Right atrium auricular region (tissue), 2 donors: ENCODE results near the gene KLF2. TPM values are rescaled to one million over a fixed set of nuclear protein-coding genes. Genes with fewer than 3 reads are reported as not detected.

Source experiments
- DNase-seq: peaks from one replicate; pipeline ENCODE4 v3.0.0-alpha.2; 2019; ENCODE audit warnings: low spot score
- H3K27ac ChIP-seq, 2 donors: fragments of 200-600 bp; sonication (generic); 1 replicate in 1 of 2; 2 replicates in 1 of 2; pipeline ENCODE4 v1.5.1; 2016 to 2019
- H3K27me3 ChIP-seq, 2 donors: fragments of 200-600 bp; sonication (generic); one replicate each; pipeline versions ENCODE4 v1.5.1 to v1.6.0; 2017 to 2019
- H3K36me3 ChIP-seq: fragments of 200-600 bp; sonication (generic); one replicate; pipeline ENCODE4 v1.5.1; 2016
- H3K4me1 ChIP-seq, 2 donors: fragments of 200-600 bp; sonication (generic); one replicate each; pipeline versions ENCODE4 v1.5.1 to v1.6.0; 2017 to 2019
- H3K4me3 ChIP-seq, 2 donors: fragments of 200-600 bp; sonication (generic); 1 replicate in 1 of 2; 2 replicates in 1 of 2; pipeline ENCODE4 v1.5.1; 2017 to 2019; ENCODE audit warnings: mild to moderate bottlenecking in 1 of 2, moderate library complexity in 1 of 2
- H3K9me3 ChIP-seq, 2 donors: fragments of 200-600 bp; sonication (generic); one replicate each; pipeline ENCODE4 v1.5.1; 2019
- total RNA-seq, 2 donors: library from RNA; depleted of rRNA; stranded (reverse); fragments of >200 nt; gene quantifications; one replicate each; pipeline ENCODE4 v1.1.0, GENCODE V29; 2016
- TF ChIP-seq, protein P1 (sequence below), 2 donors: fragments of 200-600 bp; sonication (generic); IDR thresholded peaks; one replicate each; pipeline ENCODE4 v1.5.1; 2019; ENCODE audit warnings: antibody characterized with exemption in 2 of 2

KLF2 gene
- total RNA-seq, 2 donors from 2014 or later: 40.9 to 82.3 TPM

DNA sequence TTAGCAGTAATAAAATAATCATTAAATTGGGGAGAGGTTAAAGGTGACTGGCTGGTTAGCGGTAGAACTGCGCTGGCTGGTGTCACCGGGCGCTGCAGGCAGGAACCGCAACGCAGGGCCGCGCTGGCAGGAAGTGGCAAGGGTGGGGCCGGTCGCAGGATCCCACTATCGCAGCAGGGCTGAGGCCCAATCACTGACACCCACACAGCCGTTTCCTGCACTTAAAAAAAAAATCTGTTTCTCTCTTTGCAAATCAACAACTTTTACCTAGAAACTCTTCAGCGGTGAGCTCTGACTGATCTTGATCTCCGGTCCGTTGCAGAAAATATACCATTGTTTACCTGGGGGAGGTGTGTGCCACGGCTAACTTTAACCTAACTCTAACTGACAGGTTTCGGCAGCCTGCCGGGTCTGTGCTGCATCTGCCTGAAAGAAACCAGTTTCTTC is 46.9 kb downstream of the KLF2 start:
- H3K4me3 ChIP-seq: no peak overlapping the region
- peaks cover 0 to 40% of the 10 kb centered on the region in 2 donors for H3K4me1 ChIP-seq

DNA sequence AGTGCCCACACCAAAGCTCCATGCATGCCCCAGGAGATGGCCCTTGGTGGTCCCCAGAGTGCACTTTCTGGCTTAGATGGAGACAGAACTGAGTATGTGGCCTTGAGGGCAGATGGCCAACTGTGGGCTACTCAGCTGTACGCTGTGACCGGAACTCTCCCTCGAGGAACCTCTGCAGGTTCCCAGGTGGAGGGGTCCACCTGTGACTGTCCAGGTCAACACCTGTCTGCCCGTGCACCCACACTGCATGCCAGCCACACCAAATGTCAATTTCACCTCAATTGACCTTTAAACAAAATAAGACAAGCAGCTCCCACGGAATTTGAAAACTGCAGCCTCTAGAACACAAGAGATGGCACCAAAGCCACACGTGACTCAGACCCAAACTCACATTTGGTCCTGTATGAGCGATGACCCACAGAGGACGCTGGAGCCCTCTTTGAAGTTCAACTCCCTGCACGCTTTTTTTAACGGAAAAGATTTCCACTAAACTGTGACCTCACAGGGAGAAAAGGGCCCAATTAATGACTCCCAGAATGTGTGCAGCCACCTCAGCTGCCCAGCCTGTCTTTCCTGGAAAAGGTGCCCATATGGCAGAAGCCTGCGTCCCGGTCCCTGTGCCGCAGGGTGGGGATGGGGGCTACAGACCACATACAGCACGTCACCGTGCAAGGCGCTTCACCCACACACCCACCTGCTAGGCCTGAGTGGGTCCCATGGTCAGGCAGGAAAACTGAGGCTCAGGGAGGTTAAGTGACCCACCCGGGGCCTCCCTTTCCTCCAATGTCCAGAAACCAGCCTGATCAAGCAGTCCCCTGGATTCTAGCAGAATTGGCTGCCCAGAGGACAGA is 47.7 kb downstream of the KLF2 start:
- Histone ChIP-seq H3K9me3 (no peaks in the 10 kb centered on the region), H3K27ac (peak overlapping the region; percentile 31 to 48), H3K27me3 (no peaks in the 10 kb centered on the region), H3K4me1 (peaks cover 0 to 40% of the 10 kb centered on the region in 2 donors), H3K36me3 (peaks cover 43% of the 10 kb centered on the region), H3K4me3 (no peak overlapping the region)
- TF ChIP-seq, protein P1, sequence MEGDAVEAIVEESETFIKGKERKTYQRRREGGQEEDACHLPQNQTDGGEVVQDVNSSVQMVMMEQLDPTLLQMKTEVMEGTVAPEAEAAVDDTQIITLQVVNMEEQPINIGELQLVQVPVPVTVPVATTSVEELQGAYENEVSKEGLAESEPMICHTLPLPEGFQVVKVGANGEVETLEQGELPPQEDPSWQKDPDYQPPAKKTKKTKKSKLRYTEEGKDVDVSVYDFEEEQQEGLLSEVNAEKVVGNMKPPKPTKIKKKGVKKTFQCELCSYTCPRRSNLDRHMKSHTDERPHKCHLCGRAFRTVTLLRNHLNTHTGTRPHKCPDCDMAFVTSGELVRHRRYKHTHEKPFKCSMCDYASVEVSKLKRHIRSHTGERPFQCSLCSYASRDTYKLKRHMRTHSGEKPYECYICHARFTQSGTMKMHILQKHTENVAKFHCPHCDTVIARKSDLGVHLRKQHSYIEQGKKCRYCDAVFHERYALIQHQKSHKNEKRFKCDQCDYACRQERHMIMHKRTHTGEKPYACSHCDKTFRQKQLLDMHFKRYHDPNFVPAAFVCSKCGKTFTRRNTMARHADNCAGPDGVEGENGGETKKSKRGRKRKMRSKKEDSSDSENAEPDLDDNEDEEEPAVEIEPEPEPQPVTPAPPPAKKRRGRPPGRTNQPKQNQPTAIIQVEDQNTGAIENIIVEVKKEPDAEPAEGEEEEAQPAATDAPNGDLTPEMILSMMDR (IDR thresholded peaks at IDR 0.05): no peak
- DNase-seq: no peak

More for the DNA sequence above, 46.9 kb downstream of the KLF2 start:
- Histone ChIP-seq H3K36me3 (peaks cover 36% of the 10 kb centered on the region), H3K9me3 (no peaks in the 10 kb centered on the region), H3K27me3 (no peaks in the 10 kb centered on the region), H3K27ac (no peak overlapping the region)
- DNase-seq: no peak
- TF ChIP-seq, protein P1 (IDR thresholded peaks at IDR 0.05): no peak

DNA sequence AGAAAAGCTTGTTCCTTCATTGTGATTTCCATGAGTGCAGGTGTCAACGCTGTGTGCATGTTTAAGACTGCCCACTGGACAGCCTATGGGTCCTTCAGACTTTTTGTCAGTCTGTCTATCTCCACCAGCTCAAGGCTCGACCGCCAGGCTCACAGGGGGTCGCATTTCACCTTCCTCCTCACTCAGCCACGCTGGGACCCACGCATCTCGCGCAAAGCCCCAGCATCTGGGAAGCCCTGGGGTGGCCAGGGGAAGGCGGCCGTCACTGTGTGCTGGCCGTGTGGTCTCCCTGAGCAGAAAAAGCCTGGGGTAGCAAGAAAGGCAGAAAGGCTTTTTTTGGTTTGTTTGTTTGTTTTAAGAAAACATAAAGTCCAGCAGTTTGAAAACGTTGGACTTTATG is 48.5 kb downstream of the KLF2 start:
- H3K27ac ChIP-seq: peak overlapping the region; percentile 31 to 48
- no peak overlapping the region for H3K4me3 ChIP-seq
- no peak for DNase-seq
- peaks cover 47% of the 10 kb centered on the region for H3K36me3 ChIP-seq
- TF ChIP-seq, protein P1 (IDR thresholded peaks at IDR 0.05): no peak
- peaks cover 0 to 40% of the 10 kb centered on the region in 2 donors for H3K4me1 ChIP-seq
- no peaks in the 10 kb centered on the region for H3K27me3 ChIP-seq
- H3K9me3 ChIP-seq: no peaks in the 10 kb centered on the region

DNA sequence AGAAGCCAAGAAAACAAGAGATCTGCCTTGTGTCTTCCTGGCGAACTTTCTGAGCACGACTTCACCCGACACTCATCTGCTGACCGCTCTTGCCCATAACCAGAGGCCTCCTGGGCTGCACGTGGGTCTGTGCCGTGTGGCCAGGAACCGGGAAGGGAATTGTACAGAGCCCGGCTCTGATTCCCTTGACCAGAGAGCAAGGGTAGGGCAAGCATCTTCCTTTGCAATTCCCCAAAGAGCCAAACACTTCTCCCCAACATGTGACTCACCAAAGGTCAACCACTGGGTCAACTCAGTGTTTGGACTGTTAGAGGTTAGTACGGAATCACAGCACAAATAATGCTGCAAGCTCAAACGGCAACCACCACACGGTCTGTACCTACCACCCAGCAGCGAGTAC is 48.9 kb downstream of the KLF2 start:
- H3K36me3 ChIP-seq: peaks cover 47% of the 10 kb centered on the region
- TF ChIP-seq, protein P1 (IDR thresholded peaks at IDR 0.05): no peak
- peak overlapping the region; percentile 31 to 48 for H3K27ac ChIP-seq
- H3K4me3 ChIP-seq: no peak overlapping the region
- H3K9me3 ChIP-seq: no peaks in the 10 kb centered on the region
- peaks cover 0 to 40% of the 10 kb centered on the region in 2 donors for H3K4me1 ChIP-seq
- DNase-seq: no peak
- H3K27me3 ChIP-seq: no peaks in the 10 kb centered on the region

DNA sequence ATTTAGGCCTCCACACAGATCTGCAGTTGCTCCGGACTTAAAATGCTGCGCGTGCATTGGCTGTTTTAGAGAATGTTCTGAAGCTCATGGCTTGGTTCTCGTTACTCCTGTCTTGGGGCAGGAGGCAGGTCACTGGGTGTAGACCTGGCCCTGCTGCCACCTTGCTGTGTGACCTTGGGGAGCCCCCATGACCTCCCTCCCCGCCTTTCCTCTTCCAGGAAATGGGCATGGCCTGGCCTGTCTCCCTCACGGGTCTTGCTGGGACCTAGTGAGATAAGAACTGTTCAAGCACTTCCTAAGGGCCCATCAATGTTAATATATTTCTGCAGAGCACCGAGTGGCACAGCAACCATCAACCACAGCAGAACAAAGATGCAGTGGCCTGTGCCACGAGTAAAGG is 49.4 kb downstream of the KLF2 start:
- Histone ChIP-seq H3K27me3 (no peaks in the 10 kb centered on the region), H3K4me1 (peaks cover 0 to 40% of the 10 kb centered on the region in 2 donors), H3K27ac (peak overlapping the region in 1 of 2 donors; percentile 48), H3K9me3 (no peaks in the 10 kb centered on the region), H3K36me3 (peaks cover 47% of the 10 kb centered on the region), H3K4me3 (no peak overlapping the region)
- DNase-seq: no peak
- TF ChIP-seq, protein P1 (IDR thresholded peaks at IDR 0.05): no peak
